Natural killer cell (primary cell): ENCODE measurements around the gene PRR14L. TPM values are rescaled to one million over a fixed set of nuclear protein-coding genes. Genes with fewer than 3 reads are reported as not detected.

ENCODE experiments used
- ATAC-seq, 3 donors: fragments of 150-1000 bp in 2 of 3; fragments of 200-7000 bp in 1 of 3; cut with Tn5 transposase; 1 replicate in 1 of 3; 2 replicates in 2 of 3; pipeline ENCODE4 v1.10.0; 2021; ENCODE audit warnings: mild to moderate bottlenecking in 2 of 3, moderate library complexity in 2 of 3
- DNase-seq, 2 donors: peaks; one replicate each; pipeline versions ENCODE4 v3.0.0 to v3.0.0-alpha.2; 2013 to 2021; ENCODE audit warnings: mixed read lengths in 1 of 2
- H3K27ac ChIP-seq: one replicate; pipeline ENCODE4 v1.5.1; 2013; ENCODE audit warnings: mild to moderate bottlenecking, low read length
- H3K27me3 ChIP-seq: one replicate; pipeline ENCODE4 v1.6.1; 2013; ENCODE audit warnings: low read length; ENCODE audit not compliant: control insufficient read depth, insufficient read depth
- H3K36me3 ChIP-seq: one replicate; pipeline ENCODE4 v1.6.1; 2013; ENCODE audit warnings: low read length; ENCODE audit not compliant: control insufficient read depth, insufficient read depth
- H3K4me1 ChIP-seq: one replicate; pipeline ENCODE4 v1.6.1; 2013; ENCODE audit warnings: low read length; ENCODE audit not compliant: control insufficient read depth, insufficient read depth
- H3K4me3 ChIP-seq: one replicate; pipeline ENCODE4 v1.5.1; 2013; ENCODE audit warnings: low read length
- H3K9me3 ChIP-seq: one replicate; pipeline ENCODE4 v1.6.1; 2013; ENCODE audit warnings: low read length; ENCODE audit not compliant: control insufficient read depth, insufficient read depth
- H3K27ac Mint-ChIP-seq, 2 donors: one replicate each; pipeline ENCODE4 v1.8.0; 2022; ENCODE audit warnings: mild to moderate bottlenecking in 2 of 2, mixed read lengths in 2 of 2, moderate library complexity in 1 of 2
- H3K27me3 Mint-ChIP-seq, 2 donors: one replicate each; pipeline ENCODE4 v1.8.0; 2022; ENCODE audit warnings: low read depth in 2 of 2, mixed read lengths in 2 of 2
- H3K36me3 Mint-ChIP-seq: one replicate; pipeline ENCODE4 v1.8.0; 2022; ENCODE audit warnings: mixed read lengths
- H3K4me1 Mint-ChIP-seq, 2 donors: one replicate each; pipeline ENCODE4 v1.8.0; 2022; ENCODE audit warnings: mixed read lengths in 2 of 2
- H3K4me3 Mint-ChIP-seq: one replicate; pipeline ENCODE4 v1.8.0; 2022; ENCODE audit warnings: mild to moderate bottlenecking, moderate library complexity, mixed read lengths
- H3K9me3 Mint-ChIP-seq, 2 donors: one replicate each; pipeline ENCODE4 v1.8.0; 2022; ENCODE audit warnings: mixed read lengths in 2 of 2
- WGBS: methylation state at CpG from one replicate; pipeline ENCODE4 v1.1.7; 2013; ENCODE audit warnings: missing lambda C conversion rate; ENCODE audit not compliant: insufficient coverage; 5-methylcytosine and 5-hydroxymethylcytosine counted together
- intact Hi-C: fragments of 100-400 bp; cut with micrococcal nuclease; formaldehyde crosslinking; loops from one replicate; pipeline ENCODE4 v1.14.2; 2022
- total RNA-seq, 4 donors: library from RNA; stranded (reverse); fragments of 120-200 nt in 1 of 4; gene quantifications; one replicate each; pipeline versions ENCODE4 v1.2.3 to v1.2.4, GENCODE V29; 2013 to 2022
- TF ChIP-seq, protein P1 (sequence below): fragments of 200-600 bp; IDR thresholded peaks from one replicate; pipeline ENCODE4 v1.8.0; 2022; ENCODE audit warnings: antibody characterized with exemption

Gene PRR14L
- total RNA-seq, 3 donors from 2014 or later (not counting 1 experiment from before 2014, with no cell fraction given), result 39.3 to 54.1 (median 54.0) TPM

DNA sequence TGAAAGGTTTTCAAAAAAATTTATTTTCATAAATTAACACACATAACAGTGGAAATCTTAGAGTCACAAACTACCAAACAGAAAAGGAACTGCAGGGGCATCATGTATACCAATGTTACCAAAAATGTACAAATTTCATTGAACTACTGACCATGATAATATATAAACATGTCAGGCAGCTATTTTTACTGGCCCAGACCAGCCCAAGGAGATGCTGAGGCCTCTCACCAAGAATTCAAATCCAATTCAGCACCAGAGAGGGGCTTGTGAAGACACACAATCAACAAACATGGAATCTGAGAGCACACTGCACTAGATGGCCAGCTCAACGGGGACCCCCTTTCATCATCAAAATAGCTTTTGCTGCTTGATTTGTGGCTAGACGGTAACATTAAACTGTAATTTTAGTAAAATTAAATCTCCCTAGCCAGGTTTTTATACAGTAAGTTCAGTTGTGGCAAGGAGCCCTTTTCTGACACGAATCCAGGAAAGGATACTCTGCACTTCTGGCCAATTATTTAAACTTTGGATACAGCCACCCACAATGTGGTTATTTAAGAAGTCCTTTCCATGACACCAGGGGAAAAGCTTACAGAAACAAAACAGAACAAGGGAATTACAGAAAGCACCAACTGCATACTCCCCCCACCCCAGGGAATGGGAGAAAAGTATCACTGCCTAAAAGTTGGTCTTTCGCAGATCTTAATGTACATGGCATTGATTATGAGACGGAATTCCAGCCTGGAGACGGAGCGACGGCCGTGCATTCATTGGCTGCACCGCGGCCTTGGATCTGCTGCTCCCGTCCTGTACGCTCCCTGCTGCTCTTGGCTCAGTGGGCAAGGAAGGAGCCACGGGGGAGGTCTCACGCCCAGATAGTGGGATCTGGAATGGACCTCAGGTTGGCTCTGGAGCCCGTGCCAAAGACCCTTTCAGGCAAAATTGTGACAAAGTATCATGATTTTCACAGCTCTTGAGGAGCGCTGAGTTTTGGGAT, 68.3 kb downstream of the PRR14L start:
- Histone ChIP-seq H3K4me3 (no peak overlapping the region), H3K27ac (no peak overlapping the region), H3K36me3 (peaks cover 22% of the 10 kb centered on the region), H3K4me1 (peaks cover 4% of the 10 kb centered on the region), H3K9me3 (no peaks in the 10 kb centered on the region), H3K27me3 (no peaks in the 10 kb centered on the region)
- H3K4me3 Mint-ChIP-seq, result no peak overlapping the region
- no peak overlapping the region for H3K27ac Mint-ChIP-seq
- 98% methylated on average over 17 of the region's 17 CpGs for WGBS
- intact Hi-C loops, result no loop called here
- no peaks in the 10 kb centered on the region for H3K9me3 Mint-ChIP-seq
- DNase-seq (no peak), ATAC-seq (no peak)
- TF ChIP-seq, protein P1, sequence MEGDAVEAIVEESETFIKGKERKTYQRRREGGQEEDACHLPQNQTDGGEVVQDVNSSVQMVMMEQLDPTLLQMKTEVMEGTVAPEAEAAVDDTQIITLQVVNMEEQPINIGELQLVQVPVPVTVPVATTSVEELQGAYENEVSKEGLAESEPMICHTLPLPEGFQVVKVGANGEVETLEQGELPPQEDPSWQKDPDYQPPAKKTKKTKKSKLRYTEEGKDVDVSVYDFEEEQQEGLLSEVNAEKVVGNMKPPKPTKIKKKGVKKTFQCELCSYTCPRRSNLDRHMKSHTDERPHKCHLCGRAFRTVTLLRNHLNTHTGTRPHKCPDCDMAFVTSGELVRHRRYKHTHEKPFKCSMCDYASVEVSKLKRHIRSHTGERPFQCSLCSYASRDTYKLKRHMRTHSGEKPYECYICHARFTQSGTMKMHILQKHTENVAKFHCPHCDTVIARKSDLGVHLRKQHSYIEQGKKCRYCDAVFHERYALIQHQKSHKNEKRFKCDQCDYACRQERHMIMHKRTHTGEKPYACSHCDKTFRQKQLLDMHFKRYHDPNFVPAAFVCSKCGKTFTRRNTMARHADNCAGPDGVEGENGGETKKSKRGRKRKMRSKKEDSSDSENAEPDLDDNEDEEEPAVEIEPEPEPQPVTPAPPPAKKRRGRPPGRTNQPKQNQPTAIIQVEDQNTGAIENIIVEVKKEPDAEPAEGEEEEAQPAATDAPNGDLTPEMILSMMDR, result no peak
- H3K27me3 Mint-ChIP-seq, result no peaks in the 10 kb centered on the region
- H3K36me3 Mint-ChIP-seq, result peaks cover 17% of the 10 kb centered on the region
- H3K4me1 Mint-ChIP-seq, result peaks cover 5 to 10% of the 10 kb centered on the region in 2 donors

DNA sequence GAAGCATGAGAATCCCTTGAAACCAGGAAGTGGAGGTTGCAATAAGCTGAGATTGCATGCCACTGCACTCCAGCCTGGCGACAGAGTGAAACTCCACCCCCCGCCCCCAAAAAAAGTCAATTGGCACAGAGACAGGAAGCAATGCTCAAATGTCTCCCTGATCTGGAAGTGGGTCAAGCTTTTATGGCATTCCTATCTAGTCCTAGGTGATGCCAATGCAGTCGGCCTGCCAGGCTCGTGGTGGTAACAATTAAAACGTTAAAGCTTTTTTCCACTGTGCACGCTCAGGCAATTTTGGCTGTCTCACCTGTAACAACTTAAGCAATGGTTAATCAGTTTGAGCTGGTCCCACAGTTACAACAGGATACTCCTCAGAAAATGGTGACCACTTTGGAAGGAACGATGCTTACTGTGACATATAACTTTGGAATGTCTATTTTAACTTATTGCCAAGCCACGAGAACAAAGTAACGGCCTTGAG, 69.0 kb downstream of the PRR14L start:
- no peak overlapping the region for H3K4me3 Mint-ChIP-seq
- H3K36me3 Mint-ChIP-seq, result peaks cover 17% of the 10 kb centered on the region
- no peaks in the 10 kb centered on the region for H3K27me3 ChIP-seq
- no peak overlapping the region for H3K27ac Mint-ChIP-seq
- peaks cover 12 to 16% of the 10 kb centered on the region in 2 donors for H3K4me1 Mint-ChIP-seq
- TF ChIP-seq, protein P1, result no peak
- H3K27me3 Mint-ChIP-seq, result no peaks in the 10 kb centered on the region
- no peaks in the 10 kb centered on the region for H3K9me3 ChIP-seq
- DNase-seq, result no peak
- 90% methylated on average over 9 of the region's 9 CpGs for WGBS
- intact Hi-C loops, result no loop called here
- H3K36me3 ChIP-seq, result peaks cover 18% of the 10 kb centered on the region
- peaks cover 11% of the 10 kb centered on the region for H3K4me1 ChIP-seq
- H3K27ac ChIP-seq, result no peak overlapping the region
- H3K9me3 Mint-ChIP-seq, result no peaks in the 10 kb centered on the region
- no peak overlapping the region for H3K4me3 ChIP-seq
- ATAC-seq, result no peak

DNA sequence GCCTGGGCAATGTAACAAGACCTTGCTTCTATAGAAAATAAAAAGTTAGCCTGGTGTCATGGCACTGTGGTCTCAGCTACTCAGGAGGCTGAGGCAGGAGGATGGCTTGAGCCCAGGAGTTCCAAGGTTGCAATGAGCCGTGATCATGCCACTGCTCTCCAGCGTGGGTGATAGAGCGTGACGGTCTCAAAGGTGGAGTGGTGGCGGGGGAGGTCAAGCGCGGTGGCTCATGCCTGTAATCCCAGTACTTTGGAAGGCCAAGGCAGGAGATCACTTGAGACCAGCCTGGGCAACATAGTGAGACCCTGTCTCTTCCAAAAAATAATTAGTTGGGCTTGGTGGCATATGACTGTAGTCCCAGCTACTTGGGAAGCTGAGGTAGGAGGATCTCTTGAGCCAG, 71.2 kb downstream of the PRR14L start:
- Mint-ChIP-seq H3K27me3 (no peaks in the 10 kb centered on the region), H3K27ac (peak overlapping the region in 1 of 2 donors; percentile 53), H3K9me3 (no peaks in the 10 kb centered on the region), H3K4me1 (peaks cover 12 to 18% of the 10 kb centered on the region in 2 donors), H3K36me3 (no peaks in the 10 kb centered on the region), H3K4me3 (no peak overlapping the region)
- Histone ChIP-seq H3K4me3 (no peak overlapping the region), H3K4me1 (peaks cover 11% of the 10 kb centered on the region), H3K27ac (no peak overlapping the region), H3K36me3 (peaks cover 6% of the 10 kb centered on the region), H3K9me3 (no peaks in the 10 kb centered on the region), H3K27me3 (no peaks in the 10 kb centered on the region)
- intact Hi-C loops, result no loop called here
- TF ChIP-seq, protein P1, result no peak
- 96% methylated on average over 7 of the region's 7 CpGs for WGBS
- no peak for DNase-seq
- ATAC-seq, result no peak
